Erythroblast (primary cell): ENCODE data around the gene EPM2A.

Experiments
- GATA1 ChIP-seq: IDR thresholded peaks from 2 replicates; pipeline ENCODE4 v1.6.1; 2011; ENCODE audit warnings: low read depth, mild to moderate bottlenecking, control low read depth, low read length, moderate library complexity
- POLR2A ChIP-seq: IDR thresholded peaks from 2 replicates; pipeline ENCODE4 v1.6.1; 2011; ENCODE audit warnings: mild to moderate bottlenecking, low read length

DNA sequence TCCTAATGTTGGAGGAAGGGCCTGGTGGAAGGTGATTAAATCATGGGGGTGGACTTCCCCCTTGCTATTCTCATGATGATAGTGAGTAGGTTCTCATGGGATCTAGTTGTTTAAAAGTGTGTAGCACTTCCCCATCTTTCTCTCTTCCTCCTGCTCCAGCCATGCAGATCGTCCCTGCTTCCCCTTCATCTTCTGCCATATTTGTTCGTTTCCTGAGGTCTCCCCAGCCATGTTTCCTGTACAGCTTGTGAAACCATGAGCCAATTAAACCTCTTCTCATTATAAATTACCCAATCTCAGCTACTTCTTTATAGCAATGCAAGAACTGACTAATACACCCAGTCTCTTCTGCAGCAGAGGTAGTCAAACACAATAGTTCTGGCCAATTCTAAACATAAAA, 5.4 kb downstream of the EPM2A start:
- TF ChIP-seq POLR2A (no peak), GATA1 (no peak)
